Thoracic aorta (tissue), 2 donors: ENCODE measurements around the gene FIGNL1. TPM values are rescaled to one million over a fixed set of nuclear protein-coding genes. Genes with fewer than 3 reads are reported as not detected.
"Not testable (repeated sequence)": the region's sequence is repeated elsewhere in the genome, so short reads cannot be mapped to it uniquely, and the experiment has no call there.

Experiments used
- ATAC-seq: fragments of 150-250 bp; one replicate; pipeline ENCODE4 v1.8.0; 2017; ENCODE audit warnings: low read depth; ENCODE audit not compliant: insufficient number of reproducible peaks, low FRiP score
- DNase-seq: peaks from one replicate; pipeline ENCODE4 v3.0.0-alpha.2; 2020; ENCODE audit warnings: low spot score
- H3K27ac ChIP-seq, 2 donors: fragments of 200-600 bp; sonication (generic); 1 replicate in 1 of 2; 2 replicates in 1 of 2; pipeline ENCODE4 v1.5.1; 2016; ENCODE audit warnings: mild to moderate bottlenecking in 2 of 2, moderate library complexity in 2 of 2
- H3K27me3 ChIP-seq: fragments of 200-600 bp; sonication (generic); replicated peaks from 2 replicates; pipeline ENCODE4 v1.6.0; 2016; ENCODE audit warnings: mild to moderate bottlenecking; ENCODE audit not compliant: insufficient read depth
- H3K36me3 ChIP-seq: fragments of 200-600 bp; sonication (generic); one replicate; pipeline ENCODE4 v1.5.1; 2016
- H3K4me1 ChIP-seq, 2 donors: fragments of 200-600 bp; sonication (generic); 1 replicate in 1 of 2; 2 replicates in 1 of 2; pipeline versions ENCODE4 v1.5.1 to v1.6.0; 2016; ENCODE audit warnings: low read depth in 2 of 2, mild to moderate bottlenecking in 1 of 2; ENCODE audit not compliant: control insufficient read depth in 1 of 2
- H3K4me3 ChIP-seq: fragments of 200-600 bp; sonication (generic); 2 replicates; pipeline ENCODE4 v1.5.1; 2016; ENCODE audit warnings: mild to moderate bottlenecking
- H3K9me3 ChIP-seq: fragments of 200-600 bp; sonication (generic); 2 replicates; pipeline ENCODE4 v1.5.1; 2016
- total RNA-seq, 2 donors: library from RNA; depleted of rRNA; stranded (reverse); fragments of >200 nt; gene quantifications; one replicate each; pipeline versions ENCODE4 v1.1.0 to v1.2.3, GENCODE V29; 2016
- TF ChIP-seq, protein P1 (sequence below): fragments of 200-600 bp; sonication (generic); IDR thresholded peaks from one replicate; pipeline ENCODE4 v1.5.1; 2019; ENCODE audit warnings: antibody characterized with exemption

The FIGNL1 gene
- total RNA-seq, 2 donors from 2014 or later, result 2.7 to 4.7 TPM

DNA sequence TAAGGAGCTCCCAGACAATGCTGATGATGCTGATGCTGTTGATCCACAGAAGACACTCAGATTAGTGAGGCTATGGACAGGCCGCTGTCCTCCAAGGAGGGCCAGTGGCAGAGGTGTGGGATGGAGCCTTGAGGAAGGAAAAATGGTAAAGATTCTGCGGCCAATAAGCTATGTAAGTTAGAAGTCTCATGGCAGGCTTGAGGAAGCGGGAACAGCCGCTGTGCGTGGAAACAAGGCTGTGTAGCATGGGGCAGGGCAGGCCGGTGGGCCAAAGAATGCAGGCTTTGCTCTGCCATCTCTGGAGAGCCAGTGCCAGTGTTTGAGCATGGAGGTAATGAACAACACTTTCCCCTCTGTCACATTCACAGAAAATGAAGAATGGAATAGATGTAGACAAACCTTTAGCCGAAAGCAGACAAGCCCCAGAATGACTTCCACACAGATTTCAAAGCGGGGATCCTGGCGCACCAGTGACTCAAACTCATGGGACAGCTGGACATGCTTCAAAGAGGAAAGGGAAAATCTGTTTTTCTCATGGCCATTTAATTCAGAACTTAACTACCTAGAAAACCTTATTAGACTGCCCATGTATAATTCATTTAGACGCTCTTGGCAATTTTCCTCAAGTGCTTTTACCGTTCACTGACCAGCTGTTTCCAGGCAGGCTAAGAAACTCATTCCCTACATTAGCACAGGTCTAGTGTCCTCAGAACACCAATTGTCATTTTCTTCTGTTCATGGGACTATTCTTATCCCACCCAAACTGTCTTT is 16.9 kb upstream of the FIGNL1 start:
- Histone ChIP-seq H3K27me3 (no peaks in the 10 kb centered on the region), H3K9me3 (no peaks in the 10 kb centered on the region), H3K27ac (no peak overlapping the region), H3K4me3 (no peak overlapping the region), H3K4me1 (peaks cover 0 to 4% of the 10 kb centered on the region in 2 donors), H3K36me3 (no peaks in the 10 kb centered on the region)
- ATAC-seq, result no peak
- TF ChIP-seq, protein P1, sequence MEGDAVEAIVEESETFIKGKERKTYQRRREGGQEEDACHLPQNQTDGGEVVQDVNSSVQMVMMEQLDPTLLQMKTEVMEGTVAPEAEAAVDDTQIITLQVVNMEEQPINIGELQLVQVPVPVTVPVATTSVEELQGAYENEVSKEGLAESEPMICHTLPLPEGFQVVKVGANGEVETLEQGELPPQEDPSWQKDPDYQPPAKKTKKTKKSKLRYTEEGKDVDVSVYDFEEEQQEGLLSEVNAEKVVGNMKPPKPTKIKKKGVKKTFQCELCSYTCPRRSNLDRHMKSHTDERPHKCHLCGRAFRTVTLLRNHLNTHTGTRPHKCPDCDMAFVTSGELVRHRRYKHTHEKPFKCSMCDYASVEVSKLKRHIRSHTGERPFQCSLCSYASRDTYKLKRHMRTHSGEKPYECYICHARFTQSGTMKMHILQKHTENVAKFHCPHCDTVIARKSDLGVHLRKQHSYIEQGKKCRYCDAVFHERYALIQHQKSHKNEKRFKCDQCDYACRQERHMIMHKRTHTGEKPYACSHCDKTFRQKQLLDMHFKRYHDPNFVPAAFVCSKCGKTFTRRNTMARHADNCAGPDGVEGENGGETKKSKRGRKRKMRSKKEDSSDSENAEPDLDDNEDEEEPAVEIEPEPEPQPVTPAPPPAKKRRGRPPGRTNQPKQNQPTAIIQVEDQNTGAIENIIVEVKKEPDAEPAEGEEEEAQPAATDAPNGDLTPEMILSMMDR, result no peak
- DNase-seq, result no peak

DNA sequence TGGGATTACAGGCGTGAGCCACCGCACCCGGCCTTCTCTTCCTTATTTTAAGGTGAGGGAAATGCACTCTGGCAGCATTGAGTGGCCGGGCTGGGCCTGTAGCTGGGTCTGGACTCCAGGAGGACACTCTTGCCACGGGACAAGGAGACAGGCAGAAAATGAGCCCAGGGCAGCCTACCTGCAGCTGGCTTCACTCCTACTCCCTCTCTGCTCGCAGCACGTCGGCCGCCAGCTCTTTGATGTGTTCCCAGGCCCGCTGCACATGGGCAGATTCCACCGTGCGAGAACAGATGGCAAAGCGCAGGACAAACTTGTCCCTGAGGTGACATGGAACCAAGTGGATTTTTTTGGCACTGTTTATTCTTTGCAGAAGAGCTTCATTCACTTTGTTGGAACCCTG is 12.9 kb upstream of the FIGNL1 start:
- Histone ChIP-seq H3K27ac (no peak overlapping the region), H3K36me3 (no peaks in the 10 kb centered on the region), H3K9me3 (no peaks in the 10 kb centered on the region), H3K4me1 (peaks cover 0 to 4% of the 10 kb centered on the region in 2 donors), H3K4me3 (no peak overlapping the region), H3K27me3 (no peaks in the 10 kb centered on the region)
- no peak for ATAC-seq
- DNase-seq, result no peak
- TF ChIP-seq, protein P1, result no peak

- ATAC-seq, result no peak
- Histone ChIP-seq H3K36me3 (no peaks in the 10 kb centered on the region), H3K9me3 (no peaks in the 10 kb centered on the region), H3K27ac (no peak overlapping the region), H3K4me3 (no peak overlapping the region), H3K27me3 (no peaks in the 10 kb centered on the region), H3K4me1 (no peaks in the 10 kb centered on the region)
- TF ChIP-seq, protein P1, result no peak
- DNase-seq, result no peak
Observed at GRCh38 chr7:50462361-50462760, 12.2 kb upstream of the FIGNL1 start.

DNA sequence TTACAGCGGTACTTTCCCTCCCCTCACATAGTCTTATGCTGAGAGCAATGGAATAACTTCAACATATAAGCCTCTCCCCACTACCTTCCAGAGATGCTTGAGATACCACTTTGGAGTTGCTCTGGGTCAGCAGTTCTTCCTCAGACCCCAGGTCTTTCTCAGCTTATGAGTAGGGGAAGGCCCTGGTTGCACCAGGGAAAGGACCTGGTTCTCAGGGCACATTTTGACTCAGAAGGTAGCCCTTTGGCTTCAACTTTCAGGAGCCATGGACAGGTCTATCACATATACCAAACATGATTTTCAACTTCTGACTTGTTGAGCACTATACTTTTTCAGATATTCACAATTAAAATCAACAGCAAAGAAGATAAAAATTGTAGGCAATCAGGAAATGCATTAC is 11.5 kb upstream of the FIGNL1 start:
- TF ChIP-seq, protein P1, result no peak
- Histone ChIP-seq H3K27ac (no peak overlapping the region), H3K4me1 (no peaks in the 10 kb centered on the region), H3K4me3 (no peak overlapping the region), H3K27me3 (no peaks in the 10 kb centered on the region), H3K9me3 (no peaks in the 10 kb centered on the region), H3K36me3 (no peaks in the 10 kb centered on the region)
- DNase-seq, result no peak
- no peak for ATAC-seq

DNA sequence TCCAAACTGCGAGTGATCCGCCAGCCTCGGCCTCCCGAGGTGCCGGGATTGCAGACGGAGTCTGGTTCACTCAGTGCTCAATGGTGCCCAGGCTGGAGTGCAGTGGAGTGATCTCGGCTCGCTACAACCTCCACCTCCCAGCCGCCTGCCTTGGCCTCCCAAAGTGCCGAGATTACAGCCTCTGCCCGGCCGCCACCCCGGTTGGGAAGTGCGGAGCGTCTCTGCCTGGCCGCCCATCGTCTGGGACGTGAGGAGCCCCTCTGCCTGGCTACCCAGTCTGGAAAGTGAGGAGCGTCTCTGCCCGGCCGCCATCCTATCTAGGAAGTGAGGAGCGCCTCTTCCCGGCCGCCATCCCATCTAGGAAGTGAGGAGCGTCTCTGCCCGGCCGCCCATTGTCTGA is 9.0 kb upstream of the FIGNL1 start:
- H3K9me3 ChIP-seq, ATAC-seq, H3K36me3 ChIP-seq, H3K4me3 ChIP-seq, DNase-seq, H3K27me3 ChIP-seq, H3K4me1 ChIP-seq, H3K27ac ChIP-seq: not testable (repeated sequence)

DNA sequence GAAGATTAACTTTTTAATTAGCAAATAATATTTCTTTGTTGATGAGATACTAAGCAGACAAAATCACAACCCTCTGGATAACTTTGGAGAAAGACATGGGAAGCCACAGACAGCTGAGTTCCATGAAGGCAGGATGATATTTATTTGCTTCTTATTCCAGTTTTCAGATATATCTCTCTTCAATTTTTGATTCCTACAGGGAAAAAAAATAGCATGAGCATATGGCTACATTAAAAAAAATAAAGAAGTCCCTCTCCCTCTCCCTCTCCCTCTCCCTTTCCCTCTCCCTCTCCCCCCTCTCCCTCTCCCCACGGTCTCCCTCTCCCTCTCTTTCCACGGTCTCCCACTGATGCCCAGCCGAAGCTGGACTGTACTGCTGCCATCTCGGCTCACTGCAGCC is 8.5 kb upstream of the FIGNL1 start:
- H3K27ac ChIP-seq, H3K27me3 ChIP-seq, H3K9me3 ChIP-seq, DNase-seq, H3K4me3 ChIP-seq, H3K36me3 ChIP-seq, H3K4me1 ChIP-seq, ATAC-seq: not testable (repeated sequence)
